GM19395 (cell line): ENCODE measurements around the gene SLC16A6.
"Not testable (repeated sequence)": the region's sequence is repeated elsewhere in the genome, so short reads cannot be mapped to it uniquely, and the experiment has no call there.

Experiments used
- ATAC-seq: cut with Tn5 transposase; IDR thresholded peaks from one replicate; pipeline ENCODE4 v1.9.1; 2021; ENCODE audit warnings: mild to moderate bottlenecking, moderate library complexity; ENCODE audit not compliant: unreplicated experiment

SLC16A6 gene, protein sequence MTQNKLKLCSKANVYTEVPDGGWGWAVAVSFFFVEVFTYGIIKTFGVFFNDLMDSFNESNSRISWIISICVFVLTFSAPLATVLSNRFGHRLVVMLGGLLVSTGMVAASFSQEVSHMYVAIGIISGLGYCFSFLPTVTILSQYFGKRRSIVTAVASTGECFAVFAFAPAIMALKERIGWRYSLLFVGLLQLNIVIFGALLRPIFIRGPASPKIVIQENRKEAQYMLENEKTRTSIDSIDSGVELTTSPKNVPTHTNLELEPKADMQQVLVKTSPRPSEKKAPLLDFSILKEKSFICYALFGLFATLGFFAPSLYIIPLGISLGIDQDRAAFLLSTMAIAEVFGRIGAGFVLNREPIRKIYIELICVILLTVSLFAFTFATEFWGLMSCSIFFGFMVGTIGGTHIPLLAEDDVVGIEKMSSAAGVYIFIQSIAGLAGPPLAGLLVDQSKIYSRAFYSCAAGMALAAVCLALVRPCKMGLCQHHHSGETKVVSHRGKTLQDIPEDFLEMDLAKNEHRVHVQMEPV

DNA sequence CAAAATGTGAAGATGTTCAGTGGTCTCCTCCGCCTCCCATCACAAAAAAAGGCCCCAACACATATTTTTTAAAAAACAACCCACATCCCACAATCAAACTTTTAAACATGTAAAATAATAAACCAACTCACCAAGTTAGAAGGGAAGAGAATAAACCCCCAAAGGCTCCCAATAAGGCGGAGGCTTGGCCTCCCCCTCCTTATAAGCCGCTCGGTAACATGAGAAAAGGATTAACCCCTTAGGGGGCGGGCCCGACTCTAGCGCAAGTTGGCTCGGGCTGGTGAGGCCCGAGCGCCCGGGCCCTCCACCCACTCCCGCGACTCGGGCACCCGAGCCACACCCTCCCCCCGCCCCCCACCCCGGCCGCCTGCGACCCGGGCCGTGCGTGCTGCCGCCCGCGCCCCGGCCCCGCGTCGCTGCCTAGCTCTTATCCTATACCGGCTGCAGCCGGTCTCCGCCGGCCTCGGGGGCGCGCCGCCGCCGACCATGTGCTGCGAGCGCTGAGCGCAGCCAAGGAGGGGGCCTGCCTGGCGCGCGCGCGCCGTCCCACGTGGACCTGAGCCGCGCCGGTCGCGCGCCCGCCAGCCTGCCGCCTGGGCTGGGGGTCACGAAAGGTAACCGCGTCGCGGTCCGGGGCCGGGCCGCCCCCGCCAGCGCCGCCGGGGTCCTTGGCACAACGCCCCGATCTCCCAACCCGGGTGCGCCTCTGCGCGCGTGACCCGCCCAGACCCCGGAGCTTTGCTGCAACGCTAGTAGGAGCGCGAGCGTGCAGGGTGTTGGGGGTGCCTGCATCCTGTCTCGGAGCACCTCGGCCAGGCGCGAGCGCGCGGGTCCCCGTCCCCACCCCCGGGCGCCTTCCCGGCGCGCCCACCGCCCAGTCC is at the start of gene SLC16A6, which contains the start of gene ARSG:
Gene SLC16A6 (minus strand): TSS at position 173 of the 881 bp plus-strand sequence. CDS start 12,807 bp downstream, outside the sequence.
Gene ARSG (plus strand): TSS at position 541 of the 881 bp plus-strand sequence. CDS start 15,999 bp downstream, outside the sequence.
- peak; percentile 44 for ATAC-seq

DNA sequence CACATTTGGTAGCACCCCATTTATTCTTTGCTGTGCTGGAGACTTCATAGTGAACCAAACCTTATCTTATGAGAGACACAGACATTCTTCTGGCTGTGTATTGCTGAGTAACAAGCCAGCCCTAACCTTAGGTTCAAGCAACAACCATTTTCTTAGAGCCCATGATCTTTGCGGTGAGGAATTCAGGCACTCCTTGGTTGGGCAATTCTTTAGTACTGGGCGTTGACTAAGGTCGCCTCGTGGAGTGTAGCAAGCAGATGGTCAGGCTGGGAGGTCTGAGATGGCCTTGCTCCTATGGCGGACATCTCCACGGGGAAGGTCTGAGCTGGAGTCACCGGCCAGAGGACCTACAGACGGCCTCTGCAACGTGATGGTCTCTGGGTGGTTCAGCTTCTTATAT is 43.5 kb upstream of the SLC16A6 start:
- no peak for ATAC-seq

- not testable (repeated sequence) for ATAC-seq
Measured at GRCh38 chr17:68331932-68332331, 41.0 kb upstream of the SLC16A6 start.

GRCh38 chr17:68329331-68329730 is 38.4 kb upstream of the SLC16A6 start:
- ATAC-seq = no peak

- ATAC-seq = no peak
Measured at GRCh38 chr17:68328676-68329075, 37.7 kb upstream of the SLC16A6 start.

GRCh38 chr17:68327823-68328557 is 37.1 kb upstream of the SLC16A6 start:
- no peak for ATAC-seq

DNA sequence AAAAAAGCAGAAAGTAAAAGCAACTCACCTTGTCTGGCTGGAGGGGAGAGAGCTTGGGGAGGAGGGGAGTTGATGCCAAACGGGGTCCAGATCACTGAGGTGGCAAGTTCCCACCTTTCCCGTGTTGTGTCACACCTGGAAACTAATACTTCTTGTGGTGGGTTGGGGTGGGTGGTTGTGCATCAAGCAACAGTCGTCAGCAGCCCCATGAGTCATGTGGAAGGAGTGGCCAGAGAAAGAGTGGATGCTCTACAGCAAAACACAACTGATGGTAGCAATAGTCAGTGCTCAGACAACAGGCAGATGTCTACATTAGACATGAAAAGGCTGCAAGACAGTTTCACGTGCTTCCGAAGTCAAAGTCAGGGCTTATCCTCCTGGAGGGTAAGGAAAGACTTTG is 35.8 kb upstream of the SLC16A6 start:
- no peak for ATAC-seq

DNA sequence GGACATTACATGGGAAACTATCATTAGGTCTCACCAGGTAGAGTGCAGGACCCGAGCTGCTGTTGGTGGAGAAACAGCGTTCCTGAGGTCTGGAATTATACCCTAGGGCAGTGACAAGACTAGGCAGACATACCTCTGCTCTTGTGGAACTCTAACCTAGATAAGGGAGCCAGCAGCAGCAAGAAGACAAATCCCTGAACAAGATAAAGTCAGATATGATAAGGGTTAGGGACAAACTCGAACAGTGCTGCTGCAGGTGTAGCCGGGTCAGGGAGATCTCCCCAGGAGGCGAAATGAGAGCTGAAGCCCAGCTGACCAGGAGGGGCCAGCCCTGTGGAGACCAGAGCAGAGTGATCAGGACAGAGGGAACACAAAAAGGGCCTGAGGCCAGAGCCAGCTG is 35.0 kb upstream of the SLC16A6 start:
- no peak for ATAC-seq

DNA sequence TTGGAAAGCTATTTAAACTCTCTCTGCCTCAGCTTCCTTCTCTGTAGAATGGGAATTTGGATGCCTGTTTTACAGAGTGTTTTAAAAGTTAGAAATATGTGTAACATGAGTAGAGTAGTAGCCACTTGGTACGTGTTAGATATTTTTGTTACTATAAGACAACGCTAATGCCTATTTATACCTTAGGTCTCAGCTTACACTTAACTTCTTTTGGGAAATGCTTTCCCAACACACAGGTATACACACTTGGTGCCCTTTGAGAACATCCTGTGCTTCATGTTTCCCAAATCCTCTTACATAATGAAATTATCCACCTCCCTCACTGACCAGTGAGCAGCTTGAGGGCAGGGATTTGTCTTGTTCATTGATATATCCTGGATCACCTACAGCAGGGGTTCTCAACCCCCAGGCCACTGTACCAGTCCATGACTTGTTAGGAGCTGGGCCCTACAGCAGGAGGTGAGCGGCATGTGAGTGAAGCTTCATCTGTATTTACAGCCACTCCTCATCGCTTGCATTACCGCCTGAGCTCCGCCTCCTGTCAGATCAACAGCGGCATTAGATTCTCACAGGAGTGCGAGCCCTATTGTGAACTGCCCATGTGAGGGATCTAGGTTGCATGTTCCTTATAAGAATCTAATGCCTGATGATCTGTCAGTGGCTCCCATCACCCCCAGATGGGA is 33.9 kb upstream of the SLC16A6 start:
- ATAC-seq = no peak

DNA sequence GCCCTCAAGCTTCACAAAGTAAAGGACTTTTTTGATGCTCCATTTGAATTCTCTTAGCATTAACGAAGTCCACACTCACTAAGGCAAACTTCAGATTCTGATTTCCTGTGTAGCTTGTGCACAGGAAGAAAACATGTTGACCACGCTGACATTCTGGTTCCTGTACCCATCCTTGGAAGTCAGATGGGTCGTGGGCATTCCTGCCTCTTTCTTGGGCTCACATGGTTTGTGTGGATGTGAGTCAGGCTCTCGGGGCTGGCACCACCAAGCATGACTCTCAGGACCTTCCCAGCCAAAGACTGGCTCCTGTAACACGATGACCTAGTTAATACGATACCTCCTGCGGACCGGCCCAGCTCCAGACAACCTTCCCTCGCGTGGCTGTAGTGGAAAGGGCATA is 33.2 kb upstream of the SLC16A6 start:
- ATAC-seq = no peak

DNA sequence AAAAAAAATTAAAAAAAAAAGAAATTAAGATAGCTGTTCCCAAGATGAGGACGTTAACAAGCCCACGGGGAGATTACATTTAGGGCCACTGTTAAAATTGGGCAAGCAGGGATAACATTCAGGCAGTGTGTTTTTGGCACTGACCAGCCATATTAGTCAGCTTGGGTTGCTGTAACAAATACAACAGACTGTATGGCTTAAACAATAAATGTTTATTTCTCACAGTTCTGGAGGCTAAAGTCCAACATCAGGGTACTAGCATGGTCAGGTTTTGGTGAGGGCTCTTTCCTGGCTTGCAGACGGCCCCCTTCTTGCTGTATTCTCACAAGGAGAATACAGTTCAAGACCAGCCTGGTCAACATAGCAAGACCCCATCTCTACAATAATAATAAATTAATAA is 31.7 kb upstream of the SLC16A6 start:
- ATAC-seq = no peak

DNA sequence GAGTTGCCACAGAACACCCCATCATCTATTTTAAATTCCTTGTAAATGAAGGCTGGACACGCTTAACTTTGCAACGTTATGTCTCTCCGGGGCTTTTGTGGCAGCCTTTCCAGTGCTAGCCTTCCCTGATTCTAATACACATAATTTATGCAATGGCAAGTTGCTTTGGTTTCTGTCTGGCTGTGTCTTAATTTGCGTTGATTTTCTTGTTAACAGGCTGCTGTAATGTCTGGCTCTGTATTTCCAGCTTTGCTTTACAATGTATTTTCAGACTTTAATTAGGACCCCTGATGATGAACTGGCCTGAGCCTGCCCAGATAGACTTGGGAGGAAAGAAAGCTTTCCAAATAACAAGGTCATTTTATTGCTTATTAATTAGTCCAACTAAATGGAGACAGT is 30.6 kb upstream of the SLC16A6 start:
- ATAC-seq = no peak

DNA sequence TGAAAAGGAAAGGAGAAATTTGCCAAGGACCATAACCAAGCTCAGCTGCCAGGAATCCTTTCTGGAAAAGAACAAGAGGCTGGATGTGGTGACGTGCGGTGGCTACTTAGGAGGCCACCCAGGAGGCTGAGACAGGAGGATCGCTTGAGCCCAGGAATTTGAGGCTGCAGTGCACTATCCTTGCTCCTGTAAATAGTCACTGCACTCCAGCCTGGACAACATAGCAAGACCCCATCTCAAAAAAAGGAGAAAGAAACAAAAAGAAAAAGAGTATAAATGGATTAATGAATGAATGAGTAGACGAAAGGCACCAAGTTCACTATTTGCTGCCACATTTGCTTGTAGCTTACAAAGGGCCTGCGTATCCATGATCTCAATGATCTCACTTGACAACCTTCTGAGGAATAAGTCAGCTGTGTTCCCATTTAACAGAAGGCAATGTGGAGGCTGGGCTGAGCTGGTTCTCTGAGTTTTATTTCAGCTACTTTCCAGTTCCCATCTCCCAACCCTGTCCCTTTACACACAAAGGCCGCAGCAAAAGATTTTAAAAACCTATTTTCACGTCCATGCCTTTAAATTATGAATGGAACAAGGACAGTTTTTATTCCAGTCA is 30.1 kb upstream of the SLC16A6 start:
- no peak for ATAC-seq

DNA sequence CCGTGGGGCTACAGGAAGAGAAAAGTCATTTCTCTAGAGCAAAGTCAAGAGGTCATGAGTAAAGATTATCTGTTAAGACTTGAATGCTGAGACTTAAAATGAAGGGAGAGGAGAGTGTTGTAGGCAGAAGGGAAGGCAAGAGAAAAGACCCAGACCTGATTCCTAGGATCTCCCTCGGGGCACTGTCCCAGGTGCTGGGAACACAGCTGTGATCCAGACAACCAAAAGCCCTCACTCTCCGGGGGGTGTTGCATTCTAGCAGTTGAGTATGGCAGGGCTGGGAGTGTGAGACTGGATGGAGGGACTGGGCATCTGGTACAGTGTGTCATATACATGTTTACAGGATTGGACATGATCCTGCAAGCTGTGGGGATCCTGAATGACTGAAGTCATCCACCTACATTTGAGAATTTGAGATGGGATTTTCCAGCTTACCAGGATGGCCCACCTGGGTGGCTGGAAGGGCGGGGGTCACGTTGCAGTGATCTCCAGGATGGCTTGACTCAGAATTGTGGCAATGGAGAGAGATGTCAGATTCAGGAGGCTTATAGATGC is 29.5 kb upstream of the SLC16A6 start:
- no peak for ATAC-seq

DNA sequence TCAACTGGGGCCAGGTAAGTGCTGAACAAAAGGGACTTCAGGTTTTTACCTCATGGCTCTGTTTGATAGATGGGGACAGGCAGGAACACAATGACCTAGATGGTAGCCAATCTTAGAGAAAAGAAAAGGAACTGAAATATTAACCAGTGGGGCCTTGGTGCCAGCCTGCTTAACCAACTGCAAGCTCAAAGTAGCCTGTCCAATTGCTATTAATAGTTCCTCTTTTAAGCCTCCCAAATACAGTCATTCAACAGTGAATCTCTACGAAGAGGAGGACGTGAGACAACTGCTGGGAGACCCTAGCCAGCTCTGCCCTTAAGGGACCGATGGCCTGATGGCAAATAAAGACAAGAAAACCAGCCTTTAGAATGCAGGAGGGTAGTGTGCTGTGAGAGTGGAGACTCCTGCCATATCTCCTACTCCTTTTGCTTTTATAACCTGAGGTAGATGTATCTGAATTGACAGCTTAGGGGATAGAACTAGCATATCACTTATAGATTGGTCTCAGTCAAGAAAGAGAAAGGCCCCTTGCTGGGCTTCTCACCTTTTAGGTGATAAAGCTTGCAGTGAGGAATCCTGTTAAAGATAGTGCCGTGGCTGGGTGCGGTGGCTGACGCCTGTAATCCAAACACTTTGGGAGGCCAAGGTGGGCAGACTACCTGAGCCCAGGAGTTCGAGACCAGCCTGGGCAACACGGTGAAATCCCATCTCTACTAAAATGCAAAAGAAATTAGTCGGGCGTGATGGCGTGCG is 28.7 kb upstream of the SLC16A6 start:
- no peak for ATAC-seq

DNA sequence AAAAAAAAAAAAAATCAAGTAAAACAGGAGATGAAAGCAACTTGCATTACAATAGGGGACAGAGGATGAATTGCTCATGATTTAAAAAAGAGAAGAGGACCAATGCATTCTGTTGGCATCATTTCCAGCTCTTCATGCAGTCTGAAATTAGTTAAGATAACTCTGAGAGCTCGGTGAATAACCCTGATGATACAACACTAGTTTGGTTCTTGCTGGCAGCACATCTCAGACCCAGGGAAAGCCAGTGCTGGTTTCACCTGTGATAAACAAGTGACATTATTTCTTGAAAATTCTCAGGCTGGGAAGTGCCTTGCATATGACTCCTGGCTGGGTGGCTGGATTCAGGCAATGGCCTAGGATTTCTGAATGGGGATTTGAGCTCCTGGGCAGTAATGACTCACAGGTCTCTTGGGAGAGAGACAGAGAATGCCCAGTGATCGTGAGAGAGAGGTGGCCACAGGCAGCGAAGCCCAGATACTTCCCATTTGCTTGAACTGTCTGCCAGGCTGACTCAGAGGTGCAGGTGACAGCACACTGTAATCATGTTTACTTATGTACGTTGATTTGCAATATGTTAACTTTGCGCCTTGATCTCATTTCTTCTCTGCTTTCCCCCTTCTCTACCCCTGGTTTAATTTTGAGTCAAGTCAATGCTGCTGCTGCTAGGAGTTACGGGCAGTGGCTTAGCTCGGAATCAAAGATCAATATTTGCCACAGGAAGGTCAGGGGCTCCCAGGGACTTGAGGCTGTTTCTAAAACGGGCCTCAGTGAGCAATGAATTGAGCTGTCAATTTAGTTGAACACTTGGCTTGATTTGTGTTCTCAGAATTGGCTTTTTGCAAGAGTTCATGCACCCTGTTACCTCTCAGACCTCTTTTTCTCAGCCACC is 27.4 kb upstream of the SLC16A6 start:
- ATAC-seq = no peak

- no peak for ATAC-seq
Measured at GRCh38 chr17:68317458-68317857, 26.5 kb upstream of the SLC16A6 start.

DNA sequence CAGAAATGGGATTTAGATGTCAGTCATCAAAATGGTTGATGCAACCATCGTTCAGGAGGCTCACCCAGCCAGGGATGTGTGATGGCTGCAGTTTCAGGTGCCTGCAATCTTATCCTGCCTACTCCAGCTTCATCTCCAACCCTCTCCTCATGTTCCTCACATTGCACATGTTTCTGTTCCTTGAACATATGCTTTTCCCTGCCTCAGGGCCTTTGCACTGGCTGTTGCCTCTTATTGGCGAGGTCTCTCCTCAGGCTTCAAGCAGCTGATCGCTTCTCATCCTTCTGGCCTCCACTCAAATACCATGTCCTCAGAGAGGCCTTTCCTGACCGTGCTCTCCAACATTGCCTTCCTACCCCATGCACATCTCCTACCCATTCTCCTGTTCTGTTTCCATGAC is 25.0 kb upstream of the SLC16A6 start:
- no peak for ATAC-seq
